GM12875 (cell line): Measurements from ENCODE around the gene EGLN2.
A peak's percentile ranks its signal among the peaks of the same experiment; 100 is the strongest.

Source experiments
- H3K4me3 ChIP-seq: one replicate; pipeline ENCODE4 v1.5.1; 2011; ENCODE audit warnings: low read depth, low read length, control low read depth
- TF ChIP-seq, protein P1 (sequence below): IDR thresholded peaks from 2 replicates; pipeline ENCODE4 v1.5.1; 2011; ENCODE audit warnings: low read depth, mild to moderate bottlenecking, control low read depth, inconsistent platforms, low read length, moderate library complexity, borderline replicate concordance; ENCODE audit not compliant: insufficient read depth

Gene EGLN2

DNA sequence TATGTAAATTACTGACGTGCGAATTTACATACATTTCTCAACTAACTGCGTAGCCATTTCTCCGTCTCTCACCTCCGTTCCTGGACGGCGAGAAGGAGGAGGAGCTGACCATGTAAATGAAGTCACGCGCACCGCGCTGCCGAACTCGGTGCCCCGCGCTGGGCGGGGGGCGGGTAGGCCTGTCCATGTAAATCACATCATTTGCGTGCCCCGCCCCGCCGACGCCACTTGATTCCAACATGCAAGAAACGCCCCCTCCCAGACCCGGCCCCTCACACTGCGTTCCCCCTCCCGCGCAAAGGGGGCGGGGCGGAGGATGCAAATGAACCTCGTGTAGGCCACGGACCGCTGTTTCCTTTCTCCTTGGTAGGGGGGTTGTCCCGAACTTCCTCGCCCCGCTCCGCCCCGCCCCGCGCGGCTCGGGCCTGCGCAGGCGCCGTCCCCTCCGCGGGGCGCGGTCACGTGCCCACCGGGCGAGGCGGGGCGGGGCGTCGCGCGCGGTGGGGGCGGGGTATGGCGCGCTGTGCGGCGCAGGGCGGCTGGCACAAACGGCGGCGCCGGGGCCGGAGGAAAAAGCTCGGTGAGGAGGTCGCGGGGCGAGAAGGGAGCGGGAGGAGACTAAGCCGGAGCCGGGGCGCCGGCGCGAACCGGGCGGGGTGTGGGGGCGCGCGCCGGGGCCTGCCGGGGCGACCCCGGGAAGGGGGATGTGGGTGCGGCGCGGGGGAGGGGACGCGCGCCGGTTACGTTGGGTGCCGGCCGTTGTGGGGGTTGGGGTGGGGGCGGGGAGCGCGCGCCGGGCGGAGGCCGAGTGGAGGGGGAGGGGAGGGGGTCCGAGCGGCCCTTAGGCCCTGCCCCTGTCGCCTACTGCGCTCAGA, at the start of gene EGLN2:
EGLN2 (plus strand) TSS at position 509 of the 875 bp plus-strand sequence. CDS start 1,382 bp downstream, outside the sequence.
- peak within 1 kb of the TSS; percentile 98 for H3K4me3 ChIP-seq

GRCh38 chr19:40750058-40750873, 48.7 kb upstream of the EGLN2 start, which contains the start of gene ACTMAP:
Gene ACTMAP (minus strand): TSS chr19:40750477. CDS start chr19:40749803, 674 bp downstream.
- H3K4me3 ChIP-seq = peak within 1 kb of the TSS; percentile 90
- TF ChIP-seq, protein P1, sequence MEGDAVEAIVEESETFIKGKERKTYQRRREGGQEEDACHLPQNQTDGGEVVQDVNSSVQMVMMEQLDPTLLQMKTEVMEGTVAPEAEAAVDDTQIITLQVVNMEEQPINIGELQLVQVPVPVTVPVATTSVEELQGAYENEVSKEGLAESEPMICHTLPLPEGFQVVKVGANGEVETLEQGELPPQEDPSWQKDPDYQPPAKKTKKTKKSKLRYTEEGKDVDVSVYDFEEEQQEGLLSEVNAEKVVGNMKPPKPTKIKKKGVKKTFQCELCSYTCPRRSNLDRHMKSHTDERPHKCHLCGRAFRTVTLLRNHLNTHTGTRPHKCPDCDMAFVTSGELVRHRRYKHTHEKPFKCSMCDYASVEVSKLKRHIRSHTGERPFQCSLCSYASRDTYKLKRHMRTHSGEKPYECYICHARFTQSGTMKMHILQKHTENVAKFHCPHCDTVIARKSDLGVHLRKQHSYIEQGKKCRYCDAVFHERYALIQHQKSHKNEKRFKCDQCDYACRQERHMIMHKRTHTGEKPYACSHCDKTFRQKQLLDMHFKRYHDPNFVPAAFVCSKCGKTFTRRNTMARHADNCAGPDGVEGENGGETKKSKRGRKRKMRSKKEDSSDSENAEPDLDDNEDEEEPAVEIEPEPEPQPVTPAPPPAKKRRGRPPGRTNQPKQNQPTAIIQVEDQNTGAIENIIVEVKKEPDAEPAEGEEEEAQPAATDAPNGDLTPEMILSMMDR = no peak

More for the DNA sequence above, at the start of gene EGLN2:
- TF ChIP-seq, protein P1 = no peak

DNA sequence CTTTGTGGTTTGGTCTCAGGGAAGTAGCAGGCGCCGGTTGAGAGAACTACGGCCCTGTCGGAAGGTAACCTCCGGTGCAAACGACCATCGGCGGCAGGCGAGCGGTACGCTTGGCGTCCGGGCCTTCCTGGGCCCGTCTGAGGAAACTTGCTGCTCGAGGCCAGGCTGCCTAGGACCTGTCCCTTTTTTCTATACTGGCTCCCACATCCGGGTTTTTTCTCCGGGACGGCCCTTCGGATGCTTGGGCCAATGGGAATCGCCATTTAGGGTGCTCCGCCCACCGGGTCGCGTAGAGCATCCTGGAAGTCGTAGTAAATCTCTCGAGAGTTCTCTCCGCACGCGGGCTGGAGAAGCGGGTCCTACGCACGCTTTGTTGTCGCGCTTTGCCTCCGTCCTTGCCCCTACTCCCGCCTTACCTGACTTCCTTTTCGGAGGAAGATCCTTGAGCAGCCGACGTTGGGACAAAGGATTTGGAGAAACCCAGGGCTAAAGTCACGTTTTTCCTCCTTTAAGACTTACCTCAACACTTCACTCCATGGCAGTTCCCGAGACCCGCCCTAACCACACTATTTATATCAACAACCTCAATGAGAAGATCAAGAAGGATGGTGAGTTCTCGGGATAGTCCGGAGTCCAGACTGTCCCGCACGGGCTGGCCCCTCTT, 48.0 kb upstream of the EGLN2 start, which contains the start of gene SNRPA:
SNRPA (plus strand) TSS at position 330 of the 664 bp plus-strand sequence; CDS start at position 536, 206 bp downstream.
- peak within 1 kb of the TSS; percentile 90 for H3K4me3 ChIP-seq
- TF ChIP-seq, protein P1 = no peak

GRCh38 chr19:40752257-40752781, 46.7 kb upstream of the EGLN2 start:
- TF ChIP-seq, protein P1 = no peak
- H3K4me3 ChIP-seq = peak overlapping the region; percentile 90

- TF ChIP-seq, protein P1 = no peak
- H3K4me3 ChIP-seq = peak overlapping the region; percentile 33
Observed at GRCh38 chr19:40754611-40755247, 44.3 kb upstream of the EGLN2 start.

DNA sequence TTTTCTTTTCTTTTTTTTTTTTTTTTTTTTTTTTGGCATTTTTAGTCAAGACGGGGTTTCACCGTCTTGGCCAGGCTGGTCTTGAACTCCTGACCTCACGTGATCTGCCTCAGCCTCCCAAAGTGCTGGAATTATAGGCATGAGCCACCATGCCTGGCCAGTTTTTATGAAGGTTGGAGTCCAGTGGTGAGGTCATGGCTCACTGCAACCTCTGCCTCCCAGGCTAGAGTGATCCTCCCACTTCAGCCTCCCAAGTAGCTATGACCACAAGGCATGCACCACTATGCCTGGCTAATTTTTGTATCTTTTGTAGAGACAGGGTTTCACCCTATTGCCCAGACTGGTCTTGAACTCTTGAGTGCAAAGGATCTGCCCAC, 43.8 kb upstream of the EGLN2 start:
- H3K4me3 ChIP-seq = no peak overlapping the region
- TF ChIP-seq, protein P1 = no peak
